AG09309 (cell line): Measurements from ENCODE around the gene TFF3.

Experiments used
- DNase-seq: peaks from one replicate; pipeline ENCODE4 v3.0.0-alpha.2; 2010; ENCODE audit warnings: low read depth
- H3K4me3 ChIP-seq: 2 replicates; pipeline ENCODE4 v1.5.1; 2011; ENCODE audit warnings: mild to moderate bottlenecking, low read depth, low read length, moderate library complexity; ENCODE audit not compliant: control insufficient read depth
- CTCF ChIP-seq: IDR thresholded peaks from 2 replicates; pipeline ENCODE4 v1.5.1; 2011; ENCODE audit warnings: mild to moderate bottlenecking, low read depth, low read length, inconsistent platforms; ENCODE audit not compliant: insufficient read depth, control insufficient read depth; ENCODE audit errors: missing control alignments

The TFF3 gene

DNA sequence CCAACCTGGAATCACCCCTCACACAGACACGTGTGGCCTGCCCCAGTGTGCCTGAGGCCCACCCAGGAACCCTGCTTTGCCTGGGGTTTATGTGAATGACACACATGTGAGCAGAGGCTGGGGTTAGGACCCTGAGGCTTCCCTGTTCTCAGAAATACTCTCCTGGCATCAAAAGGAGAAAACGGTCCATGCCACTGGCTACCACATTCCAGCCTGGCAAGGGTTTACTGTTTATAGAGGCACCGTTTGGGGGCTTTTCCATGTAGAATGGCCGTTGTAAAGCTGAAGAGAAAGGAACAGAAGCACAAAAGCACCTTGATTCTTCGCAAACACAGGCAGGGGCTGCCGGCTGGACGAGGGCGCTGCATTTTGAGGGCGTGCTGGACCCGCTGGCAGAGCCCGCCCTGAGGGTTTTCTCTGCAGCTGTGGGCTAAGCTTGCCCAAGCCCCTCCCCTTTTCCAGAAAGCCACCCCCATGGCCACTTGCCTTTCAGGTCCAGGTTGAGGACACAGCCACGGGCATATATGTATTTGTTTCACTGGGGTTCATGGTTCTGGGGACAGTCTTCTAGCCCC is 13.0 kb downstream of the TFF3 start:
- H3K4me3 ChIP-seq, result no peak overlapping the region
- DNase-seq, result no peak
- TF ChIP-seq CTCF, result no peak

DNA sequence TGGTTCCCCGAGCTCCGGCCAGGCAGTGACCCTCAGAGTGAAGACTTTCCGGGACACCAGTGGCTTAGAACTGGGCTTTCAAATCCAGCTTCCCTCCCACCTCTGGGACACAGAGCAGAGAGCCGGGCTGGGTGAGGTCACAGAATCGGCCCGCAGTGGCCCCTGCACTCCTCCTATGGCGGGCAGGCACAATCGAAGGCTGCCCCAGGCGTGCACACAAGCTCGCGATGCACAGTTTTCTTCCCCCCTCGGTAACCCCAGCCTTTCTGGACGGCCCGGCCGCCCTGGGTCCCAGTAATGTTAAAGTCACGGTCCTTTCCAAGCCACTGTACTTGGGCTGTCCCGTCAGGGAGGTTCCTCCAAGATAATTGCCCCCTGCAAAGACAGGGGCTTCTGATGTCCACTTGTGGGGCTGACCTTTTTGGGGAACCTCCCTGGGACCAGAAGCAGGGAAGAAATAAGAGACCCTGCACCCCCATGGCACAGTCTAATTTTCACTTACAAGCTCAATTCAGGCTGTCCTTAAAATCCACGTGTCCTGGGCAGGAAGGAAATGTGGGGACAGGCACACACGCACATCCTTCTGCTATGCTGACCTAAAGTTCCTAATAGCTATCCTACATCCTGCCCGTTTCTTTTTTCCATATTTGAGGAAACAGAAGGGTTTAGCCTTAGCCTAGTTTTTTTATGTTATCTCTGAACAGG is 13.7 kb downstream of the TFF3 start:
- no peak for DNase-seq
- no peak for TF ChIP-seq CTCF
- no peak overlapping the region for H3K4me3 ChIP-seq

DNA sequence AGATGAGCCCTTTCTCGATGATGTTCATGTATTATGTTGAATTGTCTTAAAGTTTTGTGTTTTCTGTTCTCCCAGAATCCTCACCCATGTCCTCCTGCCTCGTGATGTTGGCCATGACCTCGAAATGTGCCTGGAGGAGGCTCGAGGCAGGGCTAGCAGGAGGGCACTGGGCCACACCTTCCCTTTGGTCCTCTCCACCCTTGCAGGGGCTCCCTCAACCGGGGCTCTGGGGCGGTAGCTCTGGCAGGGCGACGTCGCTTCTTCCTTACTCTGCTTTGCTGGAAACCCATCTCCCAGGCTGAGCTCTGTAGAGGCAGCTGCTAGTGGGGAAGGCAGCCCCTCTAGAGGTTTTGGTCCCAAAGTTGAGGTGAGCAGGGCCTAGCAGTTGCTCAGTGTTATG is 14.3 kb downstream of the TFF3 start:
- TF ChIP-seq CTCF, result no peak
- no peak for DNase-seq
- H3K4me3 ChIP-seq, result no peak overlapping the region

DNA sequence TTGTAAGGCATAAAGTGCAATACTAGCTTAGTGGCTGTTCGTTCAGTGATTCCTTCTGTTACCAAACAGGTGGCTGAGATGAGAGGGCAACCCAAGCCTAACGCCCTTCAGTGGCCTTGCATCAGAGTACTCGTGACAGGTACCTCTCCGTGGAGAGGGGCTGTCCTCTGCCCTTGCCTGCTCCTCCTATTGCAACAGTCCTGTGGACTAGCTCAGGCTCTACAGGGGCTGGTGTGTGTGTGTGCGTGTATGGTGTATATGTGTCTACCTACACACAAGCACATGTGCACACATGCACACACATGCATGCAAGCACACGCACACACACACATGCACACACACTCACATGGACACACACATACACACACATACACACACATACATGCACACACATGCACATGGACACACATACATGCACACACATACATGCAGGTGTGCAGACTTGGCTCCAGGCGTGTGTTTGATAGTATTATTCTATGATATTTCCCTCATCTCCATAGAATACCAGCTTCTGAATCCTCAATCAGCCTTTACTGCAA is 15.1 kb downstream of the TFF3 start:
- no peak overlapping the region for H3K4me3 ChIP-seq
- TF ChIP-seq CTCF, result no peak
- no peak for DNase-seq

DNA sequence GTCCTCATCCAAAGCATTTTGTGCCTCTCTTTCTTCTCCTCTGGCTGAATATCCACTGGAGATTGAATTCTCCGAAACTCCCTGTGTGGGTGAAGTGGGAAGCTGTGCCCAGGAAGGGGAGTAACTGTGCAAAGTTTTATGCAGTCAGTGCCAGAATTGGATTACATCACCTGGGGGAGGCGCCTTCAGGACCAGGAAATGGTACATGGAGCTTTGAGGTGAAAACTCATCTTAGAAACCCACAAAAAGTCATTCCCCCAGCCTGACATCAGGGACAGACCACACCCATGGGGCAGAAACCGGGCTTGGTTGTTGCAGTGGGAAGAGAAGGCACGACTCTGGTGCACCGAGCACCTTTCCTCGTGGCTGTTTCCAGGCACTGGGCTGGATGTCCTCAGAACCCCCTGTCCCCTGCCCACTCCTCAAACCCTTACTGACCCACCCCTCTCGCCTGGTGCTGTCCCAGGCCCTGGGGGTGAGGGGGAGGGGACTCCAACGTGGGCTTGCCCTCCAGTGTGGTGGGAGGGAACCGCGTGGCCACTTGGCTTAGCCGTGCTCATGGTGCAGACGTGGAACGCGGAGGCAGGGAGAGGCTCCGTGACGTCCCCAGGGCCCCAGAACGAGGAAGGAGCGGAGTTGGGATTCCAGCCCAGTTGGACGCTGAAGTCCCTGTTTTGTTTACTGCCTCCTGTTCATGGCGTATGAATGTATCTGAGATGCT is 15.7 kb downstream of the TFF3 start:
- no peak for TF ChIP-seq CTCF

GRCh38 chr21:42298657-42299056 is 16.6 kb downstream of the TFF3 start:
- no peak for DNase-seq
- H3K4me3 ChIP-seq, result no peak overlapping the region
- TF ChIP-seq CTCF, result no peak

More for the DNA sequence above, 15.7 kb downstream of the TFF3 start:
- no peak overlapping the region for H3K4me3 ChIP-seq
- DNase-seq, result no peak
